OCI-LY7 (cell line): Measurements from ENCODE around the gene SYT14.
"Not testable (repeated sequence)": the region's sequence is repeated elsewhere in the genome, so short reads cannot be mapped to it uniquely, and the experiment has no call there.

ENCODE experiments used
- CTCF ChIP-seq: fragments of 200-600 bp; sonication (generic); conservative IDR thresholded peaks from 2 replicates; pipeline ENCODE4 v1.5.1; 2014; ENCODE audit warnings: mild to moderate bottlenecking, antibody characterized with exemption, low read length, moderate library complexity, mixed read lengths
- EZH2phosphoT487 ChIP-seq: fragments of 200-600 bp; sonication (generic); IDR thresholded peaks from 2 replicates; pipeline ENCODE4 v1.6.1; 2018; ENCODE audit warnings: low read depth, borderline replicate concordance, mild to moderate bottlenecking, mixed run types, antibody characterized with exemption, low read length, moderate library complexity, mixed read lengths

- not testable (repeated sequence) for TF ChIP-seq CTCF, EZH2phosphoT487
Measured at GRCh38 chr1:210050491-210050890, 112.5 kb downstream of the SYT14 start.
